Lower leg skin (tissue), 4 donors: ENCODE data around the gene ASTN1. TPM values are rescaled to one million over a fixed set of nuclear protein-coding genes. Genes with fewer than 3 reads are reported as not detected.

Source experiments
- DNase-seq, 2 donors: peaks; one replicate each; pipeline ENCODE4 v3.0.0-alpha.2; 2019; ENCODE audit warnings: low spot score in 2 of 2
- H3K4me3 ChIP-seq: fragments of 200-600 bp; sonication (generic); 2 replicates; pipeline ENCODE4 v1.5.1; 2017; ENCODE audit warnings: mild to moderate bottlenecking, low read depth; ENCODE audit not compliant: poor library complexity, severe bottlenecking
- CTCF ChIP-seq, 3 donors: fragments of 450-650 bp; IDR thresholded peaks; one replicate each; pipeline ENCODE4 v1.5.1; 2016; ENCODE audit warnings: antibody characterized with exemption in 3 of 3, mild to moderate bottlenecking in 3 of 3, moderate library complexity in 2 of 3
- POLR2A ChIP-seq, 2 donors: fragments of 450-650 bp; IDR thresholded peaks; one replicate each; pipeline ENCODE4 v1.6.1; 2016 to 2017; ENCODE audit warnings: antibody characterized with exemption in 2 of 2, mild to moderate bottlenecking in 1 of 2, moderate library complexity in 1 of 2
- WGBS, 2 donors: methylation state at CpG; one replicate each; pipeline ENCODE4 v1.1.5; 2018; 5-methylcytosine and 5-hydroxymethylcytosine counted together
- intact Hi-C: fragments of 100-400 bp; cut with DNase I; formaldehyde crosslinking; loops from one replicate; pipeline ENCODE4 v1.15.0; 2023; ENCODE audit warnings: low total_unique reads
- total RNA-seq, 4 donors: library from RNA; depleted of rRNA; stranded (reverse); fragments of >200 nt; gene quantifications; one replicate each; pipeline ENCODE4 v1.1.0, GENCODE V29; 2016

ASTN1 gene
- total RNA-seq, 4 donors from 2014 or later: 0.10 to 0.26 TPM; not detected in 2

DNA sequence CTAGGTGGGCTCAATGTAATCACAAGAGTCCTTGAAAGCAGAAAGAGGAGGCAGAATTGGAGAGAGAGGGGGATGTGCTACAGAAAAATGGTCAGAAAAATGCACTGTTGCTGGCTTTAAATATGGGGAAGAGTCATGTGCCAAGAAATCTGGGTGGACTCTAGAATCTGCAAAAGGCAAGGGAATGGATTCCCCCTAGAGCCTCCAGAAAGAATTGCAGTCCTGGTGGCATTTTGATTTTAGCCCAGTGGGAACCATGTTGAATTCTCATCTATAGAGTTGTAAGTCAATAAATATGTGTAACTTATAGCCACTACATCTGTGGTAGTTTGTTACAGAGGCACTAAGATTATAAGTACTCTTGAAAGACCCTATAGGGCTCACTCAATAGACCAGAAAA lies 210.3 kb downstream of the ASTN1 start:
- no peak overlapping the region for H3K4me3 ChIP-seq
- DNase-seq: no peak
- intact Hi-C loops: no loop called here
- TF ChIP-seq CTCF (IDR thresholded peaks at IDR 0.05) (no peak), POLR2A (IDR thresholded peaks at IDR 0.05) (no peak)

- intact Hi-C loops: no loop called here
- TF ChIP-seq CTCF (IDR thresholded peaks at IDR 0.05) (no peak), POLR2A (IDR thresholded peaks at IDR 0.05) (no peak)
- H3K4me3 ChIP-seq: no peak overlapping the region
- no peak for DNase-seq
- 56 to 68% methylated on average over 2 of the region's 2 CpGs for WGBS, 2 donors
Measured at GRCh38 chr1:176950736-176951324, 213.7 kb downstream of the ASTN1 start.

DNA sequence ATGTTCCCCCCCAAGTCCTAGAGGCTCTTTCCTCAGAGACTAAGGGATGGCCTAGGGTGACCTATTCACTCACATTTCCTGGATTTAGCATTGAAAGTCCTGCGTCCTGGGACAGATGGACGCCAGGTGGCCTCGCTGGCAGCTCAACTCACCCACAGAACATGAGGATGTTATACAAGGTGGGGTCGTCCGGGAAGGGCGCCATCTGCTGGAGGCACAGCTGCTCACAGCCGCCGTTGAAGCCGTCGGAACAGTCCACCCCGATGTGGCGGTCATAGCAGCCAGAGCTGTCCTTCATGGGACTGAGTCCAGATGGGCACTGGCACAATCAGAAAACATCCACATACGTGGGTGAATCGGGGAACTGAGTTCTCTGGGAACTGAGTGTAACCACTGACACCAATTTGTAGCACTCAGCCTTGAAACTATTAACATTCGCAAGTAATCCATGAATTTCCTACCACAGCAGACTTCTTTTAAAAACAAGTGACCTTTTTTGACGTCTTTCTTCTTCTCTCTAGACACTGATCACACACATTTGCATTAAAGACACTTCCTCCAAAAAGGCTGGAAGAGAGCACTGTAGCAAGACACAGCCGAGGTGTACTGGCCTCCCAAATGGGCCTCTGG lies 215.4 kb downstream of the ASTN1 start:
- no peak overlapping the region for H3K4me3 ChIP-seq
- 35 to 36% methylated on average over 17 of the region's 17 CpGs for WGBS, 2 donors
- no peak for DNase-seq
- intact Hi-C loops: no loop called here
- no peak for TF ChIP-seq CTCF (IDR thresholded peaks at IDR 0.05)
- no peak for TF ChIP-seq POLR2A (IDR thresholded peaks at IDR 0.05)

- TF ChIP-seq CTCF (IDR thresholded peaks at IDR 0.05) (no peak), POLR2A (IDR thresholded peaks at IDR 0.05) (no peak)
- 93 to 95% methylated on average over 4 of the region's 4 CpGs for WGBS, 2 donors
- no peak for DNase-seq
- no peak overlapping the region for H3K4me3 ChIP-seq
- intact Hi-C loops: no loop called here
Measured at GRCh38 chr1:176944606-176945005, 219.9 kb downstream of the ASTN1 start.

DNA sequence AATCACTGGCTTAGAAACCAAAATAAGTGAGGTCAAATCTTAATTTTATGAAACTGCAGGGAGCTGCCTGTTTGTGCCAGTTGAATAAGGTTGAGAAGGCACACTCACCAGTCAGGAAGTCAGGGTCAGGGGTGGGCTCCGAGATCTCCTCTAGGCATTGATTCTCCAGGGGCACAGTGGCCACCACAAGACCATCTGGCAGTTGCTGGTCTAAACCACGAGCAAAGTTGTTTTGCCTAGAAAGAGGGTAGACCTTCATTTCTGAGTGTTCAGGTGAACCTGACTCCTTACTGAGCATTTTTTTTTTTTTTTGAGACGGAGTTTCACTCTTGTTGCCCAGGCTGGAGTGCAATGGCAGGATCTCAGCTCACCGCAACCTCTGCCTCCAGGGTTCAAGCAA lies 220.7 kb downstream of the ASTN1 start:
- no peak for DNase-seq
- TF ChIP-seq CTCF (IDR thresholded peaks at IDR 0.05): no peak
- TF ChIP-seq POLR2A (IDR thresholded peaks at IDR 0.05): no peak
- intact Hi-C loops: no loop called here
- WGBS, 2 donors: 75 to 78% methylated on average over 4 of the region's 4 CpGs
- H3K4me3 ChIP-seq: no peak overlapping the region

DNA sequence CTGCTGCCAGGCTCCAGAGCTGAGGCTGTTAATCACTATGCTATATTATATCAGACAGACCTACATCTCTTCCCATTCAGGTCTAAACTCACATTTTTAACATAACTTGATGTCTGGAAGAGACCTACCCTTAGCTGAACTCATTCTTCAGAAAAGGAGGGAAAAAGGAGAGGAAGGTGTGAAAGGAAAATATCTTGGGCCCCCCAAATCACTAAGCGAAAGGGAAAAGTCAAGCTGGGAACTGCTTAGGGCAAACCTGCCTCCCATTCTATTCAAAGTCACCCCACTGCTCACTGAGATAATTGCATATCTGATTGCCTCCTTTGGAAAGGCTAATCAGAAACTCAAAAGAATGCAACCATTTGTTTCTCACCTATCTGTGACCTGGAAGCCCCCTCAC lies 222.2 kb downstream of the ASTN1 start:
- TF ChIP-seq POLR2A (IDR thresholded peaks at IDR 0.05) (no peak), CTCF (IDR thresholded peaks at IDR 0.05) (no peak)
- intact Hi-C loops: no loop called here
- WGBS, 2 donors: 88 to 92% methylated on average over 1 of the region's 1 CpG
- H3K4me3 ChIP-seq: no peak overlapping the region
- no peak for DNase-seq
